GM12874 (cell line): ENCODE measurements around the gene TNFRSF4.

ENCODE experiments used
- CTCF ChIP-seq: IDR thresholded peaks from 2 replicates; pipeline ENCODE4 v1.5.1; 2011; ENCODE audit warnings: low read depth, mild to moderate bottlenecking, control low read depth, low read length, moderate library complexity; ENCODE audit not compliant: insufficient read depth

The TNFRSF4 gene

GRCh38 chr1:1238702-1239178 is 24.8 kb upstream of the TNFRSF4 start:
- TF ChIP-seq CTCF = no peak

- TF ChIP-seq CTCF = no peak
Measured at GRCh38 chr1:1237874-1238701, 24.1 kb upstream of the TNFRSF4 start.

- TF ChIP-seq CTCF = no peak
Measured at GRCh38 chr1:1236945-1237873, 23.3 kb upstream of the TNFRSF4 start.

- TF ChIP-seq CTCF = no peak
Measured at GRCh38 chr1:1236176-1236763, 22.3 kb upstream of the TNFRSF4 start.

GRCh38 chr1:1235016-1235744 is 21.2 kb upstream of the TNFRSF4 start:
- TF ChIP-seq CTCF = no peak

- TF ChIP-seq CTCF = no peak
Measured at GRCh38 chr1:1234180-1234808, 20.3 kb upstream of the TNFRSF4 start.
